GM12892 (cell line): ENCODE measurements around the gene PILRA.
A peak's percentile ranks its signal among the peaks of the same experiment; 100 is the strongest.
"Not testable (repeated sequence)": the region's sequence is repeated elsewhere in the genome, so short reads cannot be mapped to it uniquely, and the experiment has no call there.

Experiments used
- DNase-seq: peaks from one replicate; pipeline ENCODE4 v3.0.0; 2011; ENCODE audit not compliant: insufficient read length
- FAIRE-seq: peaks from 2 replicates; lab custom pipeline; 2011; peaks lifted over from hg19 to GRCh38; lab: Jason Lieb, UNC
- POLR2A ChIP-seq: IDR thresholded peaks from 2 replicates; pipeline ENCODE4 v1.6.1; 2011; ENCODE audit warnings: low read depth, low read length, control low read depth
- POLR2AphosphoS5 ChIP-seq: IDR thresholded peaks from 2 replicates; pipeline ENCODE4 v1.6.1; 2011; ENCODE audit warnings: low read depth, low read length, control low read depth
- TAF1 ChIP-seq: IDR thresholded peaks from 2 replicates; pipeline ENCODE4 v1.6.1; 2011; ENCODE audit warnings: low read depth, mild to moderate bottlenecking, control low read depth, low read length, borderline replicate concordance

The PILRA gene

DNA sequence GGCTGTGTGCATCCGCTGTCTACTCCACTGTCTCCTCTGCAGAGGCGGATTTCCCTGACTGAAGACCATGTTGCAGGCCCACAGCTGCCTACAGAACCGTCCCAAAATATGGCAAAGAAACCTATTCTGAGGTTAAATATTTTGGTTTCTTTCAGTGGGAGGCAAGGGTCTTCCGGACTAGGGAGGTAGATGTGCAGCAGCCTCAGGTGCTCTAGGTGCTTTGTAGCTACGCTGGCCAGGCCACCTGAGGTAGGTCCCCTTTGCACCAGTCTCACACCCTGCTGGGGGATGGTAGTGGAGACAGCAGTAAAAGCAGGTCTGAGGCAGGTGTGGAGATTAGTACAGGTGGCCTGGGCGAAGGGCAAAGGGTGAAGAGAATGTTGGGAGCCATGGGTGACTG is 23.5 kb upstream of the PILRA start:
- no peak for DNase-seq
- TF ChIP-seq POLR2AphosphoS5 = no peak
- no peak for TF ChIP-seq TAF1
- no peak for TF ChIP-seq POLR2A
- no peak for FAIRE-seq

- TF ChIP-seq POLR2A (peak; percentile 14; the same call in 1 of the 2 replicates), POLR2AphosphoS5 (no peak), TAF1 (no peak)
- no peak for FAIRE-seq
- no peak for DNase-seq
Measured at GRCh38 chr7:100351657-100352058, 21.6 kb upstream of the PILRA start.

GRCh38 chr7:100352230-100352781 is 21.0 kb upstream of the PILRA start:
- not testable (repeated sequence) for DNase-seq
- peak; percentile 90 for FAIRE-seq

DNA sequence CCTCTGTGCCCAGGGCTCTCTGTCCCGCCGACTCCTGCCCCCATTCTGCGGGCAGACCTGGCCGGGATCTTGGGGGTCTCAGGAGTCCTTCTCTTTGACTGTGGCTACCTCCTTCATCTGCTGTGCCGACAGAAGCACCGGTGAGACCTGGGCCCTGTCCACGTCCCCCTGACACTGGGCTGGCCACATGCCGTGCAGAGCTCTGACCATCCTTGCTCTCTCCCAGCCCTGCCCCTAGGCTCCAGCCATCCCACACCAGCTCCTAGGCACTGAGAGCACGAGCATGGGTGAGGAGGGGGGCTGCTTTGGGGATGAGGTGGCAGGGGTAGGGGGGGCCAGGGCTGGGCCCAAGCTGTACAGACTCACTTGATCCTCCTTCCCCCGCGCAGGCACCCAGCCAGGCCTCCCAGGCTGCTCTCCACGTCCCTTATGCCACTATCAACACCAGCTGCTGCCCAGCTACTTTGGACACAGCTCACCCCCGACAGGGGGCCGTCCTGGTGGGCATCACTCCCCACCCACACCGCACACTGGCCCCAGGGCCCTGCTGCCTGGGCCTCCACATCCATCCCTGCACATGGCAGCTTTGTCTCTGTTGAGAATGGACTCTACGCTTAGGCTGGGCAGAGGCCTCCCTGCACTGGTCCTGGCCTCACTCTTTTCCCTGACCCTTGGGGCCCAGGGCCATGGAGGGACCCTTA is 20.2 kb upstream of the PILRA start:
- TF ChIP-seq TAF1 (no peak), POLR2AphosphoS5 (0 out of 2 replicates have a peak, but pooled peaks have one; percentile 38), POLR2A (no peak)
- no peak for FAIRE-seq
- DNase-seq = no peak

- DNase-seq (no peak), FAIRE-seq (no peak)
Measured at GRCh38 chr7:100353685-100354330, 19.5 kb upstream of the PILRA start.

DNA sequence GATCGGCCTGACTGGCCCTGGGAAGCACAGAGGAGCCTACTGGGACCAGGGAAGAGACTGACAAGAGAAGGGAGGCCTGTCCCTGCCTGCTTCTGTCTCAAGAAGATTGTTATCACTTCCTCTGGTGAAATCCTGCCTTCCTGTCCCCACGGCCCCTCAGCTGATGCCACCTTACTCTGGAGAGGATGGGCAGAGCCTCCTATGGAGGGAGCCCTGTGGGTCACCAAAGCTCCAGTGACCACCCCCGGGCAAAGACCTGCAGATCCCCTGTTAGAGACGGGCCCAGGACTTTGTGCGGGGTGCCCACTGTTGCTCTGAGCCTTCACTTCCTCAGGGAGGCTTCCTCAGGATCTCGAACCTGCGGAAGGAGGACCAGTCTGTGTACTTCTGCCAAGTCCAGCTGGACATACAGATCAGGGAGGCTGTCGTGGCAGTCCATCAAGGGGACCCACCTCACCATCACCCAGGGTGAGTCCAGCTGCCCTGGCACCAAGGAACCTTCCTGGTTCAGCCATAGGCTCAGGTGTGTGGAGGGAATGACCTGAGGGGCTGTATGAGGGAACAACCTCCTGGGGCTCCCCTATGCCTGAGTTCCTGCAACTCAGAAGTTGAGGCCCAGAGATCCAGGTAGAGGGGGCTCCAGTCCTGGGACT is 16.7 kb upstream of the PILRA start:
- DNase-seq = no peak
- TF ChIP-seq TAF1 (no peak), POLR2AphosphoS5 (no peak), POLR2A (no peak; the same call in 1 of the 2 replicates)
- FAIRE-seq = no peak

More at GRCh38 chr7:100353685-100354330, 19.5 kb upstream of the PILRA start:
- no peak for TF ChIP-seq POLR2AphosphoS5
- TF ChIP-seq POLR2A = peak; percentile 50; the same call in 1 of the 2 replicates
- TF ChIP-seq TAF1 = no peak

- TF ChIP-seq POLR2A = no peak
- no peak for TF ChIP-seq POLR2AphosphoS5
- no peak for TF ChIP-seq TAF1
- FAIRE-seq (no peak), DNase-seq (no peak)
Measured at GRCh38 chr7:100357131-100357561, 16.1 kb upstream of the PILRA start.

DNA sequence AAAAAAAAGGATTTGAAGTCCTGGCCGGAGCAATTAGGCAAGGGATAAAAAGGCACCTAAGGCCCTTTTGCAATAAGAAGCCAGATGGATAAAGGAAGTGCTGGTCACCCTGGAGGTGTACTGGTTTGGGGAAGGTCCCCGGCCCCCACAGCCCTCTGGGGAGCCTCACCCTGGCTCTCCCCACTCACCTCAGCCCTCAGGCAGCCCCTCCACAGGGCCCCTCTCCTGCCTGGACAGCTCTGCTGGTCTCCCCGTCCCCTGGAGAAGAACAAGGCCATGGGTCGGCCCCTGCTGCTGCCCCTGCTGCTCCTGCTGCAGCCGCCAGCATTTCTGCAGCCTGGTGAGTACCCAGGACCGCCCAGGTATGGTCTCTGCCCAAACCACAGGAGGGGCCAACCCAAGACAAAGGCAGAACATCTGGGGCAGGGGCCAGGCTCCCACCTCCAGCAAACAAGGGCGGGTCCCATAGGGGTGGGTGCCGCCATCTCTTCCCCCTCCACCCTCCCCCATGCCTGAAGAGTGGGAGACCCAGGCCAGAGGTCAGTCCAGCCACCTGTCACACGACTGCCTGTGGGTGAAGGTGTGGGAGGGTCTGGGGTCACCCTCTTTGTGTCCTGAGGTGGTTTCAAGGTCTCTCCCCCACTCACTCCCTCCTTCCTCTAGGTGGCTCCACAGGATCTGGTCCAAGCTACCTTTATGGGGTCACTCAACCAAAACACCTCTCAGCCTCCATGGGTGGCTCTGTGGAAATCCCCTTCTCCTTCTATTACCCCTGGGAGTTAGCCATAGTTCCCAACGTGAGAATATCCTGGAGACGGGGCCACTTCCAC is 15.0 kb upstream of the PILRA start, which contains the start of gene PILRB:
PILRB (plus strand) TSS at position 91 of the 830 bp plus-strand sequence; CDS start at position 277, 186 bp downstream.
- FAIRE-seq (peak; percentile 93), DNase-seq (no peak)
- TF ChIP-seq POLR2AphosphoS5 (no peak; the same call in 1 of the 2 replicates), POLR2A (0 out of 2 replicates have a peak, but pooled peaks have one; percentile 36), TAF1 (no peak)

GRCh38 chr7:100358857-100359212 is 14.5 kb upstream of the PILRA start:
- TF ChIP-seq TAF1 (no peak), POLR2AphosphoS5 (no peak), POLR2A (no peak)
- FAIRE-seq (no peak), DNase-seq (no peak)

GRCh38 chr7:100360135-100360854 is 13.0 kb upstream of the PILRA start:
- FAIRE-seq (no peak), DNase-seq (no peak)
- TF ChIP-seq POLR2AphosphoS5 (no peak), POLR2A (no peak), TAF1 (no peak)
